GM21367 (cell line): ENCODE data around the gene RHEB.

ENCODE experiments used
- ATAC-seq: cut with Tn5 transposase; IDR thresholded peaks from one replicate; pipeline ENCODE4 v1.9.1; 2021; ENCODE audit not compliant: unreplicated experiment

The RHEB gene

DNA sequence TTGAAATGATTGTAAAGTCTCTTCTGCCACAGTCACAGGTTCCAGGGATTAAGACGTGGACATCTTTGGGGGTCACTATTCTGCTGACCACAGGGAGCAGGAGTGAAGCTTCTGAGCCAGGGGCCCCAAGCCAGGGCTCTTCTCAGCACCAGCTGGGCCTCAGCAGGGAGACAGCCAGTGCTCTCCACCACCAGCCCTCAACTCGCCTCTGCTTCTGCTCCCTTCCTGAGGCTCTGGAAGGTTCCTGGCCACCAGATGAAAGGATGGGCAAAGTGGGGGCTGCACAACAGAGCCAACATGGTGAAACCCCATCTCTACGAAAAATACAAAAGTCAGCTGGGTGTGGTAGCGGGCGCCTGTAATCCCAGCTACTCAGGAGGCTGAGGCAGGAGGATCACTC, 68.5 kb downstream of the RHEB start:
- ATAC-seq: no peak

DNA sequence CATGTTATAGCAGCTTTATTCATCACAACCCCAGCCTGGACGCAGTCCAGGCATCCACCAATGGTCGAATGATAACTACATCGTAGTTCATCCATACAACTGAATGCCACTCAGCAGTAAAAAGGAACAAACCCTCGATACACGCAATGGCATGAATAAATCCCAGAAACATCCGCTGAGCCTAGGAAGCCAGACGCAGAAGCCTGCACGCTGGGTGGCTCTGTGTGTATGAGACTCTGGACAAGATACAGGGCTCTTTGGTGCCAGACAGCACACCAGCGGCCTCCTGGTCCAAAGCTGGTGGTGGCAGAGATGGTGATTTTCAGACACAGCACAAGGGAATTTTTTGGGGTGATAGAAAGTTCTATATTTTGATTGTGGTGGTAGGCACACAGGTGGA, 69.7 kb downstream of the RHEB start:
- no peak for ATAC-seq

DNA sequence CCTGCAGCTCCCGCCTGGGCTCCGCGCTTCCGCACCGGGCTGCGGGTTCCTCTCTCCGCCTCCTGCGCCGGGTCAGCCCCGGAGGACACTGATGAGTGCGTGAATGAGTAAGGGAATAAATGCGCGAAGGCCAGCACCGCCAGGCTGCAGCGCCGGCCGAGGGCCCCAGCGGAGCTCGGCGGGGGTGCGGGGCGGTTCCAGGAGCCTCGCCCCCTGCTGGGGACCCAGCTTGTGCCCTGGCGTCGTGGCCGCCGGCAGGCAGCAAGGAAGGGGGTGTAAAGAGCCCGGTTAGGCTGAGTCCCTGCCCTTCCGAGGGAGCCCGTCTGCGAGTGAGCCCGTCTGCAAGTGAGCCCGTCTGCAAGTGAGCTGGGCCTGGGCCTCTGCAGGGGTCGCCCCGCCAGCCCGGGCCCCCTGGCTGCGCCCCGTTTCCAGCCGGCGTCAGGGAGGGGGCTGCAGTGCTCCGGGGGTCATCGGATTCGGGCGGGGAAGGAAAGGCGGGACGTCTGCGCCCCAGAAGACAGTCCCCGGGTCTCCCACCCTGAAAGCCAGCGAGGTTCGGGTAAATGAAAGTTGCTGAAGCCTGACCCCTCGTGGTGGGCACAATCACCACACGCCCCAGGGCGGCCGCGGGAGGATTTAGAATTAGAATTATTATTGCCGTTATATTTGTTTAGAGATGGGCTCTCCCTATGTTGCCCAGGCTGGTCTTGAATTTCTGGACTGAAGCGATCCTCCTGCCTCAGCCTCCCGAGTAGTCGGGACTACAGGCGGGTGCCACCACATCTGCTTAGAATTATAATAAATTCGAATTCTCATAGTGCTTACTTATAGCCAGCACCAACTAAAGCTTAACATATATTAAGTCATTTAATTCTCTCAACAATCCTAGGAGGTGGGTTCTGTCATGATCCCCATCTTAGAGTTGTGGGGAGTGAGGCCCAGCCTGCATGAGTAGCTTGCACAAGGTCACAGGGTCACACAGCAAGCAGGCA, 71.1 kb downstream of the RHEB start:
- ATAC-seq: no peak

DNA sequence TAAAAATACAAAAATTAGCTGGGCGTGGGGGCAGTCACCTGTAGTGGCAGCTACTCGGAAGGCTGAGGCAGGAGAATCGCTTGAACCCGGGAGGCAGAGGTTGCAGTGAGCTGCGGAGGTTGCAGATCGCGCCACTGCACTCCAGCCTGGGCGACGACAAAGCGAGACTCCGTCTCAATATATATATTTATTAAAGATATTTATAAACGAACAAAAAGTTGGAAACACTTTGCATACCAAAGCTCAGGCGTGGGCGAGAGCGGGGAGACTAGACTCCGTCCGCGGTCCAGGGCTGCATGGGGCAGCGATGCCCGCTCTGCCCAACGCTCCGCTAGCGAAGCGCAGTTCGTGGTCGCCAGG, 71.8 kb downstream of the RHEB start:
- no peak for ATAC-seq

DNA sequence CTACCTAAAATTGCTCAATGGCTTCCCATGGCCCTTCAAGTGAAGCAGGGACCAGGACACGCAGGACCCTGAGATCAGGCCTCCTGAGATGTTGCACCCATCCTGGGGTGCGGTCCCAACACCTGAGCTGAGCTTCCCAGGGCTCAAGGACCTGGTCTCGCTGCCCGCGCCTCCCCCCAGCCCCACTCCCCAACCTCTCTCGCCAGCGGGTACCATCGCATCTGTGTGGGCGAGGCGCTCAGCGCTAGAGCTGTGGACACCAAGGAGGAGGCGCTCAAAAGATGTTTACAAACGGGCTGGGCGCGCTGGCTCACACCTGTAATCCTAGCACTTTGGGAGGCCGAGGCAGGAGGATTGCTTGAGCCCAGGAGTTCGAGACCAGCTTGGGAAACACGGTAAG, 72.4 kb downstream of the RHEB start:
- no peak for ATAC-seq

DNA sequence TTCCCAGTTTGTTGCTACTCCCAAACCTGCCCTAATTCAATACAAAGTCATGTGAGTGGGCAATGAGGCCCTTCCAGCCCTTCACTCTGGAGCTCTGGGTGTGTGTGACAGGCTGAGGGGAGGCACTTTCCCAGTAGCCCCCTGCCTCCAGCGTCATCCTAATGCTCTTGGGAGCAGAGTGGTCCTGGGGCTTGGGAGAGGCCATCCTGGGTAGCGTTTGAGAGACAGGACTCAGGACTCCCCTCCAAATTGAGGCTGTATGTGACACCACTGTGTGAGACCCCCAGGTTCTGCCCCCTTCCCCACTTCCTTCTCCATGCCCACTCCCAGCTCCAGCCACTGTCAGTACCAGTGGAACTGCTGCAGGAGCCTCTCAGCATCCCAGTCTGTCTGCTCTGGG, 73.3 kb downstream of the RHEB start:
- ATAC-seq: no peak

DNA sequence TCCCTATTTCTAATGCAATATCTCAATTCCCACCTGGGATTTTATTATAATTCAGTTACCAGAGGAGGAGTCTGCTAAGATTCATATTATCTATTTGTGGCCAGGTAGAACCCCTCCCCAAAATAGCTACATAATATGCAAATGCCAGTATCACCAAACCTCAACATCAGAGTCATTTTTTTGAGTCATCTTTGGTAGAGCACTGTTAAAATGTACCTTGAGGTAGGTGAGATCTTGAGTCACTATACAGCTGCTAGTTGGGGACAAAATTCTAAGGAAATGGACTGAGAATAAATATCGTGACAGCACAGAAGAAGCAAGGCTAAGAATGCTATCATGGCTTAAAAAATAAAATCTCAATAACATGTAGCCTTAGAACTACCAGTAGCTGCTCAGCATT, 75.1 kb downstream of the RHEB start:
- ATAC-seq: no peak

DNA sequence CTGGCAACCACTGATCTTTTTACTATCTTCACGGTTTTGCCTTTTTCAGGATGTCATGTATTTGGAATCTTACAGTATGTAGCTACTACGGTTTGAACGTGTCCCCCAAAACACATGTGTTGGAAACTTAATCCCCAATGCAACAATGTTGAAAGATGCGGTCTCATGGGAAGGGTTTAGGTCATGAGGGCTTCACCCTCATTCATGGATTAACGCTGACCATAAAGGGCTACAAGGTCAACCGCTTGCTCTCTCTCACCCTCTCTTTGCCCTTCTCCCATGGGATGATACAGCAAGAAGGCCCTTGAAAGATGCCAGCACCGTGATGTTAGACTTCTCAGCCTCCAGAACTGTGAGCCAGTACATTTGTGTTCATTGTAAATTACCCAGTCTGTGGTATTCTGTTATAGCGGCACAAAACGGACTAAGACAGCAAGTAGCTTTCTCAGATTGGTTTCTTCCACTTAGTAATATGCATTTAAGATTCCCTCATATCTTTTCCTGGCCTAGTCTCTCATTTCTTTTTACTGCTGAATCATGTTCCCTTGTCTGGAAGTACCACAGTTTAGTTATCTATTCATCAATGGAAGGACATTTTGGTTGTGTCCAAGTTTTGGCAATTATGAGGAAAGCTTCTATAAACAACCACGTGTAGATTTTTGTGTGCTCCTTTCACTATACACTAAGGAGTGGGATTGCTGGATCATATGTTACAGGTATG, 76.8 kb downstream of the RHEB start:
- no peak for ATAC-seq

DNA sequence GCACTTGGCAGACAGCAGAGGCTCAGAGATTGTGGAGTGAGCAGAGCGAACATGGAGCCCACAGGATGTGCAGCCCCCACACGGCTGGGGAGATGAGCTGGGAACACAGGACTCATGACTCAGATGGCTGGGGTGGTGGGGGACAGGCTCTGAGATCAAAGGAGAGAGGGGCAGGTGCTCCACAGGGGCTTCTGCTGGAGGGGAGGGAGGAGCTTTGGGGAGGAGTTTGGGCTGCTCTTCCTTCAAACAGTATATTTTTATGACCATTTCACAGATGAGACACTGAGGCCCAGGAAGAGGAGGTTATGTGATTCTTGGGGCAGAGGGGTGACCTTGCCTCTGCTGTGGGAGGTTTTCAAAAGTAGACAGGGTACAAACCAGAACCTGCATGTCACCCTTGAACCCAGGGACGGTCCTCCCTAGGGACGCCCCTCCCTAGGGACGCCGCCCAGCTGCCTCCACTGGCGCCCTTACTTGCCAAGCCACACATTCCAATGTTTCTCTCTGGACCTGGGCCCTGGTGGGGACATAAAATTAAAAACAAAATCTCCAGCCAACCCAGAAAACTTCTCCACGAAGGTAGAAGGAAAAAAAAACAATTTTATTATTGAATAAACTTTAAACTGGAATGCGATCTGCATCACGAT, 78.8 kb downstream of the RHEB start:
- ATAC-seq: no peak

DNA sequence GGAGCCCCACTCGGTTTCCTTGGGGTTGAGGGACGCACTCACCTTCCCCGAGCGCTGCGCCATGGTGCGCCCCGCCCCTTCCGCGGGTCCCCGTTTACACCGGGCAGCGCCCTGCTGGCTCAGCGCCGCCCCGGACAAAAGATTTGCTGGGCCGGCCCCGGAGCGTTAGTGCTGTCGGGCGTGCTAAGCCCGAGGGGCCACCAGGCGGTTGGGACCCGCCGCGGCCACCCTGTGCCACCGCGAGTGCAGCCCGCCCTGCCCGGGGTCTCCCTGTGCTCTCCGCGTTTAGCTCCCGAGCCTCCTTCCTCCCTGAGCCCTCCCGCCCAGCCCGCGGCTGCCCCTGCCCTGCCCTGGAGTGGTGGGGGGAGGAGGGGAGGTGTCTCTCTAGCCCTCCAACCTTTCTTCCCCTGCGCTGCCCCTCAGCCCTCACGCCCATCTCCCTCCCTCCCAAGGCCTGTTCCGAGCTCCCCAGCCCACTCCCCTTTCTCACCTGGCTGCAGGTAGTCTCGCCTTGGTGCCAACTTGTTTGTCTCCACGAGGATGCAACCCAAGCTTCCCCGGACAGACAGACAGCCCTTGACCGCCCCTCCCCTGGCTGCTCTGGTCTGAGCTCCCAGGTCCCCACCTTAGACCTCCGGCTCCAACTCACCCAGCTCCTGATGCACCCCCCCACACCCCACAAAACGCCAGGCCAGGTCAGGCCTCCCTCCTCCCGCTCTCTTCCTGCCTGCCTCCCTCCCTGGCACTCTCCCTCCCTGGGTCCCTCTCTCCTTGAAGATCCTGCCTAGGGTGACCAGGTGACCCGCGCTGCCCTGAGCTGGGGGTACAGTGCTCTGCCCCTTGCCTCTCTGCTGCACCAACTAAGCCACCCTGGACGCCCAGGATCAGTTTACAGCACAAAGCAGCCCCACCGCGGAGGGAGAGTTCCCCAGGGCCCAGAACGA, 79.6 kb downstream of the RHEB start, which contains the start of gene CRYGN:
Gene CRYGN (minus strand): TSS at position 287 of the 944 bp plus-strand sequence. CDS start 224 bp downstream, at position 63.
- ATAC-seq: no peak

DNA sequence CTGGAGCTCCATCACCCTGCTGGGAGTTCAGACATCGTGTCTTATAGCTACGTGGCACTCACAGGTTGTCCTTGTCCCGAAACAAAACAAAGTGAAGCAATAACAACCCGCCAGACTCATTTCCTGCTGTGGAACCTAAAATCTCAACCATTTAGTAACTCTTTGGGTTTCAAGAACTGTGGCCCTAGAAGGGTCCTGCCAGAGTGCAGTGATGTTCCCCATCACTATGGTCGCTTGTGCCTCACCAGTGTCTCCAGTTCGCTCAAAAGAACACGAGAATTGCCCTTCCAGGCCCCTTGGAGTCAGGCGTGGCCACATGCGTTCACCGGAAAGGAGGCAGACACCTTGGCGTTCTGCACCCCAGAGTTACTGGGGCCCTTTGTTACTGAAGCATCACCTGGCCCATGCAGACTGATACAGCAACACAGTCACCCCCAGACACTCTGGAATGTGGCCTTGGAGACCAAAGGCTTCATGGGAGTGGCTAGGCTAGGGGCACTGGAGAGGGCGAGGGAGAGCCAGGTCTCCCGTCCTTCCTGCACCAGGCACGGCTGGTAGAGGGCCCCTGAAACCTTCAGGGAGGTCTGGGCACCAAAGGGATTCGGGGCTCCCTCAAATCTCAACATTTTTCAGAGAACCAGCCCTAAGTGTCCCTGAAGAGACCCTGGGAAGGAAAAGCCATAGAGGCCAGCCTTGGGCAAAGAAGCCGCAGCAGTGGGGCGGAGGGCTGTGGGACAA, 80.7 kb downstream of the RHEB start:
- ATAC-seq: no peak

DNA sequence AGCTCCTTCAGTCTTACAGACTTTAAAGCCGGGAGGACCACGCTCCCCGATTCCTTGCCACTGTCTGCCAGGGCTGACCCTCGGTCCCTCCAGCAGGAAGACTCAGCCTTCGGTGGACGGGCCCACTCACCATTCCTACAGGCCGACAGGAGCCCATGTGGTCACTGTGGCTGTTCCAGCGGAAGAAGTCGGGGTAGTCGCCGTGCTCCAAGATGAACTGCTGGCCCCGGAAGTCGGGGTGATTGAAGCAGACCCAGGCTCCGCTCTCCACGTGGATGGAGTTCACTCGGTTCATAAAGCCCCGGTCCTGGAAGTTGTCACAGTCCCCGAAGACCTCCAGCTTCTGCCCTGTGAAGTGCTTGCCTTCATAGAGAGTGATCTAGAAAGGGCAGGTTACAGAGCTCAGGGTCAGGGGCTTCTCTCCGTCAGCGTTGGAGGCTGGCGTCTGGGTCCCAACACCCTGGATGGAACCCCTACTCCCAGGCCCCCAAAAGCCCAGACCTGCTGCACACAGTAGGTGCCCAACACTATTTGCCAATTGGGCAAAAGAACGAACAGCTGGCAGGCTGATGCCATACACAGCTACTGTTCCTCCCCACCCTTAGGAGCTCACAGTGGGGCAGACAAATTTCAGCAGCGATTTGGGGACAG, 81.7 kb downstream of the RHEB start:
- ATAC-seq: no peak

DNA sequence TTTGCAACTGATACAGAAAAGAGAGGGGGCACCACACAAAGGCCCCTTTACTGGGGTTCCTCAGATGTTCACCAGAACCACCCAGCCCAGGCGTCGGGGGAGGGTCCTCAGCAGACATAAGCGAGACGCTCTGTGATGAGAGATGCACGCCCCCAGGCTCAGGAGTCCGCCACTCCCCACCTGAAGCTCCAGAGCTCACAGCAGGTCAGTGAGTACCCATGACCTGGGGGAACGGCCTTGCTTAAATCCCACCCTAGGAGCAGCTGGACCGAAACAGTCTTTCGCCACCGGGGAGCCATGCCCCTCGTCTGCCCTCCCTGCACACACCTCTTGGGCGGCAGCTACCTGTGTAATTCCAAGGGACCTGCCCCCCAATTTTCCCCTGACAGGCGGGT, 82.5 kb downstream of the RHEB start:
- ATAC-seq: no peak

DNA sequence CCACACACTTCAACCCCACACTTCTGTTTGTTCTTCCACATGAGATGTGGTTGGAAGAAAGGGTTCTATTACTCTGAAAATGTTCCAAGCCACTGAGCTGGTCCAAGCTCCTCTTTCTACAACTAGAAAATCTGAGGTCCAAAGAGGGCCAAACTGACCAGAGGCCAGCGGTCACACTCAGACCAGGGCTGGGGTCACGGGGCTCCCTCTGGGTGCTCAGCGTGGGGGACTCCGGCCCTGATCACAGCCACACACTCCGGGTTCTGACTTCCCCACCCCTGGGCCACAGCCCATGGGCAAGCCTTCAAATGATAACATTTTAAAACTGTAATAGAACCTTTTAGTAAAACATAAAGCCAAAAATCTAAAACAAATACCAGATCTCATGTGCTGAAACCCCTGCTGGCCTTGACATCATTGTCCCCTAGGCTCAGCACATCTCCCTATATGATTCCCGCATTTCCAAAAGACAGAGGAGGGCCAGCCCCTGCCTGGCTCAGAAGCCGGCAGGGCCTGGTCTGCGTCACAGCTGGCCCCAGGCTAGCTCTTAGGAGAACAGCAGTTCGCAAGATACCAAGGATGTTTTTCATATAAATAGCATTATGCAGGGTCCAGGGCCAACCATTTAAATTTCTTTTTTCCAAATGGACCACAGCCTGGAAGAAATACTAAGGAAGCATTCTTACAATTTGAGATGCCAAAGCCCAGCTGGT, 83.1 kb downstream of the RHEB start:
- no peak for ATAC-seq

DNA sequence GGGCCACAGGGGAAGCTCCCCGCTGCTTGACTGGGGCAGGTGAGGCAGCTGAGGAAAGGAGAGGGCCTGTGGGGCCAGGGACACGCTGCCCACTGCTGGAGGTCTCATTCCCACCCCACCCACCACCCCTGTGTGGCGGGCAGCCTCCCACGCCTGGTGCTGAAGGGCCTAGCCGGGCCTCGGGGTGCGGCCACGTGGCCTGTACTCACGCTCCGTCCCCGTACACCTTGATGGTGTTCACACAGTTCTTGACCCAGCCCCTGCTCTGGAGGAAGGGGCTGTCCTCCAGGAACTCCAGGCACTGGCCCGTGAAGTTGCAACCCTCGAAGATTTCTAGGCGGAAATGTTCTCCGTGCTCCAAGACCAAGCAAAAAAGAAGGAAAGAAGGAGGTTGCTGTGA, 83.7 kb downstream of the RHEB start:
- no peak for ATAC-seq

DNA sequence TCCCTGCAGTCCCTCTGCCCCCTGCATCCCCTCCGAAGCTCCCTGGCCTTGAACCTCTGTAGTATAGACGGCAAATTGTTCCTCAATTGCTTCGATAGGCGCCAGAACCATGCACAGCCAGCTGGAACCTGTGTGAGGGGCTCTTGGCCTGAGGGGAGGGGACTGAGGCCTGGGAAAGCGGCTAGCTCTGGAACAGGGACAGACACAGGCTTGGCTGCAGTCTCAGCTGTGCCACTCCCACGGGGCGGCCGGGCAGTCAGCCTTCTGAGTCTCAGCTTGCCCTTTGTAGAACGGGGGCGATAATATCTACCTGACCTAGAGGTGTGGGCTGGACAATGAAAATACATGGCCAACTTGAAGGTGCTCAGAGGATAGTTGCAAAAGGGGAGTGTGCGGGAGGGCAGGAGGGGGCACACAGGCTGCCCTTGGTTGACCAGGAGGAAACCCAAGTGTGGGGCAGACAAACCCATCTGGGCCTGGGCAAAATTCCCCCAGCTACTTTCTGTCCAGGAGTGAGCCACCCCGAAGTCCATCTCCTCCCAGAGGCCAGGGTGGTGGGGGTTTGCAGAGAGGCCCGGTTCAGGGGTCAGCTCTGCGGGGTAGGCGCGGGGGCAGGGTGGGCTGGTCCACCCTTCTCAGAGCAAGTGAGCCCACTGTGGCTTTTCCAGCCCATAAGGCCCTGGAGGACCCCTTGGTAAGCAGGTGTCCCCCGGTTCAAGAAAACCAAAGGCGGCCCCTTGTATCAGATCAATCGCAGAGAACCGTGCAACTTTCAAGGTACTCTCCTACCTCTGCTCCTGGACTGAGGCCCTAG, 84.4 kb downstream of the RHEB start:
- no peak for ATAC-seq

DNA sequence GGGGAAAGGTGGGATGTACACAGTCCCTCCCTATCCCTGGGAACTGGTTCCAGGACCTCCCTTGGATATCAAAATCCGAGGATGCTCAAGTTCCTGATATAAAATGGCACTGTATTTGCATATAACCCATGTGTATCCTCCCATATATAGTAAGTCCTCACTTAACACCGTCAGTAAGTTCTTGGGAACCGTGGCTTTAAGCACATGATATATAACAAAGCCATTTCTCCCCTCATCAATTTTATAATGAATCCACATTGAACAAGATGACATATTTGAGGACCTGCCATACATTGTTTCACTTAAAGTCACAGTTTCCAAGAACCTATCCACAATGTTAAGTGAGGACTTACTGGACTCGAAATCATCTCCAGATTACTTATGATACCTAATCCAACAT, 85.1 kb downstream of the RHEB start:
- ATAC-seq: no peak
